H1 (cell line): ENCODE measurements around the gene CADM2. TPM values are rescaled to one million over a fixed set of nuclear protein-coding genes. Genes with fewer than 3 reads are reported as not detected.

Experiments used
- CTCF ChIA-PET: fragments of 300-600 bp; sonication (Branson Sonifier 250); formaldehyde crosslinking; loops from one replicate; lab custom pipeline; 2021; ENCODE audit not compliant: partially characterized antibody; lab: Charles Lee
- POLR2A ChIA-PET: fragments of 300-600 bp; sonication (Branson Sonifier 250); formaldehyde crosslinking; loops from one replicate; lab custom pipeline; 2021; ENCODE audit warnings: inconsistent platforms; ENCODE audit not compliant: partially characterized antibody; lab: Charles Lee
- DNase-seq, 2 experiments: peaks; one replicate each; pipeline versions ENCODE4 v3.0.0 to v3.0.0-alpha.2; 2010 to 2022; ENCODE audit warnings: low spot score in 2 of 2, low read depth in 1 of 2, mixed read lengths in 1 of 2
- FAIRE-seq: peaks from 2 replicates; lab custom pipeline; 2011; peaks lifted over from hg19 to GRCh38; lab: Jason Lieb, UNC
- H2AFZ ChIP-seq: 2 replicates; pipeline ENCODE4 v1.8.1; 2012; ENCODE audit warnings: low read length, inconsistent platforms
- H2AK5ac ChIP-seq: 2 replicates; pipeline ENCODE4 v1.6.1; 2013; ENCODE audit warnings: low read depth, low read length
- H2BK120ac ChIP-seq: replicated peaks from 2 replicates; pipeline ENCODE3; 2013; ENCODE audit warnings: low read depth, low read length, inconsistent platforms
- H2BK12ac ChIP-seq: 2 replicates; pipeline ENCODE4 v1.6.1; 2013; ENCODE audit warnings: low read depth, low read length
- H2BK15ac ChIP-seq: 2 replicates; pipeline ENCODE4 v1.6.1; 2013; ENCODE audit warnings: low read length
- H2BK20ac ChIP-seq: 2 replicates; pipeline ENCODE4 v1.6.1; 2013; ENCODE audit warnings: low read length
- H2BK5ac ChIP-seq: 2 replicates; pipeline ENCODE4 v1.6.1; 2013; ENCODE audit warnings: low read depth, low read length
- H3K14ac ChIP-seq: 2 replicates; pipeline ENCODE4 v1.6.1; 2013; ENCODE audit warnings: inconsistent platforms; ENCODE audit not compliant: insufficient read length
- H3K18ac ChIP-seq: 2 replicates; pipeline ENCODE4 v1.6.1; 2013; ENCODE audit warnings: low read length; ENCODE audit errors: extremely low read depth
- H3K23ac ChIP-seq: 2 replicates; pipeline ENCODE4 v1.6.1; 2013; ENCODE audit warnings: inconsistent platforms; ENCODE audit not compliant: insufficient read length
- H3K23me2 ChIP-seq: 2 replicates; pipeline ENCODE4 v1.6.1; 2013; ENCODE audit warnings: low read depth, low read length
- H3K27ac ChIP-seq: 2 replicates; pipeline ENCODE4 v1.6.1; 2011; ENCODE audit warnings: low read depth, low read length, inconsistent platforms
- H3K27me3 ChIP-seq, 4 experiments: replicated peaks in 1 of 4; 1 replicate in 1 of 4; 2 replicates in 3 of 4; pipeline versions ENCODE4 v1.6.1 to v1.8.1; 2011 to 2013; ENCODE audit warnings: low read length in 3 of 4, mild to moderate bottlenecking in 3 of 4, inconsistent platforms in 2 of 4, mixed read lengths in 2 of 4, moderate library complexity in 1 of 4; ENCODE audit not compliant: control insufficient read depth in 3 of 4, insufficient read depth in 3 of 4; ENCODE audit errors: extremely low read depth in 1 of 4
- H3K36me3 ChIP-seq, 4 experiments: 2 replicates each; pipeline versions ENCODE4 v1.6.1 to v1.8.1; 2011 to 2013; ENCODE audit warnings: mild to moderate bottlenecking in 4 of 4, low read length in 3 of 4, moderate library complexity in 2 of 4, control low read depth in 1 of 4, inconsistent platforms in 1 of 4; ENCODE audit not compliant: insufficient read depth in 4 of 4, control insufficient read depth in 2 of 4
- H3K4ac ChIP-seq: replicated peaks from 2 replicates; pipeline ENCODE3; 2013; ENCODE audit warnings: low read length, low read depth, mixed read lengths, inconsistent platforms; ENCODE audit not compliant: insufficient read length
- H3K4me1 ChIP-seq, 4 experiments: replicated peaks in 1 of 4; 1 replicate in 1 of 4; 2 replicates in 3 of 4; pipeline versions ENCODE4 v1.6.1 to v1.8.1; 2011 to 2013; ENCODE audit warnings: low read length in 3 of 4, inconsistent platforms in 2 of 4, mixed read lengths in 1 of 4; ENCODE audit not compliant: insufficient read depth in 4 of 4, control insufficient read depth in 3 of 4
- H3K4me2 ChIP-seq, 2 experiments: 2 replicates each; pipeline versions ENCODE4 v1.6.1 to v1.8.1; 2011 to 2013; ENCODE audit warnings: low read depth in 2 of 2, low read length in 2 of 2, control low read depth in 1 of 2, inconsistent platforms in 1 of 2, mild to moderate bottlenecking in 1 of 2; ENCODE audit not compliant: insufficient read depth in 1 of 2
- H3K4me3 ChIP-seq, 4 experiments: fragments of 200-600, 300-600 bp in 1 of 4; sonication (generic), shearing (Covaris generic), sonication (Bioruptor Twin) in 1 of 4; 2 replicates each; pipeline versions ENCODE4 v1.5.1 to v1.8.1; 2011 to 2016; ENCODE audit warnings: low read length in 4 of 4, low read depth in 3 of 4, control low read depth in 2 of 4, inconsistent platforms in 2 of 4, mild to moderate bottlenecking in 2 of 4, mixed read lengths in 1 of 4, moderate library complexity in 1 of 4; ENCODE audit not compliant: insufficient read depth in 2 of 4; ENCODE audit errors: extremely low read depth in 1 of 4
- H3K56ac ChIP-seq: replicated peaks from 2 replicates; pipeline ENCODE3; 2013; ENCODE audit warnings: low read depth, mild to moderate bottlenecking, mixed read lengths, low read length, inconsistent platforms; ENCODE audit not compliant: insufficient read length
- H3K79me1 ChIP-seq: 2 replicates; pipeline ENCODE4 v1.6.1; 2013; ENCODE audit warnings: low read depth, low read length, control low read depth
- H3K79me2 ChIP-seq, 2 experiments: 2 replicates each; pipeline versions ENCODE4 v1.6.1 to v1.8.1; 2012 to 2013; ENCODE audit warnings: low read length in 2 of 2, mild to moderate bottlenecking in 2 of 2, inconsistent platforms in 1 of 2; ENCODE audit not compliant: insufficient read depth in 2 of 2, control insufficient read depth in 1 of 2
- H3K9ac ChIP-seq, 4 experiments: replicated peaks in 1 of 4; 1 replicate in 1 of 4; 2 replicates in 3 of 4; pipeline versions ENCODE4 v1.6.1 to v1.8.1; 2011 to 2013; ENCODE audit warnings: low read depth in 3 of 4, low read length in 3 of 4, control low read depth in 2 of 4, mild to moderate bottlenecking in 2 of 4, moderate library complexity in 2 of 4, inconsistent platforms in 1 of 4; ENCODE audit errors: extremely low read depth in 1 of 4
- H3K9me3 ChIP-seq, 2 experiments: 2 replicates each; pipeline versions ENCODE4 v1.6.1 to v1.8.1; 2012 to 2013; ENCODE audit warnings: mild to moderate bottlenecking in 2 of 2, moderate library complexity in 2 of 2, control low read depth in 1 of 2, inconsistent platforms in 1 of 2, low read depth in 1 of 2, low read length in 1 of 2, mixed read lengths in 1 of 2; ENCODE audit not compliant: insufficient read depth in 2 of 2
- H4K20me1 ChIP-seq, 2 experiments: replicated peaks in 1 of 2; 2 replicates each; pipeline versions ENCODE3 to v1.8.1; 2011 to 2013; ENCODE audit warnings: inconsistent platforms in 2 of 2, low read length in 2 of 2, mild to moderate bottlenecking in 1 of 2; ENCODE audit not compliant: insufficient read depth in 2 of 2, control insufficient read depth in 1 of 2
- H4K5ac ChIP-seq: 2 replicates; pipeline ENCODE4 v1.6.1; 2013; ENCODE audit warnings: low read length, low read depth, mixed read lengths, inconsistent platforms; ENCODE audit not compliant: insufficient read length
- H4K8ac ChIP-seq: 2 replicates; pipeline ENCODE4 v1.8.0; 2013; ENCODE audit warnings: mild to moderate bottlenecking, moderate library complexity, low read length, inconsistent platforms; ENCODE audit not compliant: insufficient read depth; ENCODE audit errors: extremely low read depth
- H4K91ac ChIP-seq: replicated peaks from 2 replicates; pipeline ENCODE3; 2013; ENCODE audit warnings: low read length, mixed read lengths, inconsistent platforms; ENCODE audit not compliant: insufficient read length
- CBX8 ChIP-seq: fragments of 300-800, 300-1000 bp; sonication (generic); IDR thresholded peaks from 2 replicates; pipeline ENCODE4 v1.7.1; 2016; ENCODE audit warnings: low read depth, low read length, borderline replicate concordance
- CHD2 ChIP-seq: IDR thresholded peaks from 2 replicates; pipeline ENCODE4 v1.6.1; 2012; ENCODE audit warnings: low read length, improper control_type of control experiment
- MAX ChIP-seq: IDR thresholded peaks from 2 replicates; pipeline ENCODE4 v1.6.1; 2012; ENCODE audit warnings: inconsistent platforms
- SIRT6 ChIP-seq: IDR thresholded peaks from one replicate; pipeline ENCODE4 v1.7.1; 2012; ENCODE audit warnings: low read length, inconsistent platforms
- TAF1 ChIP-seq: IDR thresholded peaks from 2 replicates; pipeline ENCODE4 v1.6.1; 2011; ENCODE audit warnings: mild to moderate bottlenecking, low read depth, low read length
- ZNF274 ChIP-seq: IDR thresholded peaks from 2 replicates; pipeline ENCODE4 v1.7.0; 2012; ENCODE audit warnings: low read length, borderline replicate concordance; ENCODE audit errors: extremely low read depth
- WGBS, 2 experiments: shearing (Covaris generic) in 1 of 2; methylation state at CpG; one replicate each; pipeline versions ENCODE4 v1.1.6 to v1.1.7; 2013 to 2015; ENCODE audit warnings: low lambda C conversion rate in 2 of 2, mixed read lengths in 2 of 2, inconsistent platforms in 1 of 2, low coverage in 1 of 2, missing lambda C conversion rate in 1 of 2; ENCODE audit not compliant: insufficient replicate concordance in 2 of 2, insufficient coverage in 1 of 2, insufficient read length in 1 of 2; ENCODE audit errors: extremely low coverage in 1 of 2, missing lambda C conversion rate in 1 of 2; 5-methylcytosine and 5-hydroxymethylcytosine counted together
- polyA plus RNA-seq, 7 experiments: library from polyadenylated mRNA; depleted of rRNA in 3 of 7; stranded (reverse) in 5 of 7; unstranded in 2 of 7; fragments of >200 nt in 5 of 7; fragments of 200-250 nt in 2 of 7; gene quantifications; 1 replicate in 5 of 7; 2 replicates in 1 of 7; 4 replicates in 1 of 7; pipeline versions ENCODE4 v1.2.1 to v1.2.3, GENCODE V29; 2011 to 2013; ENCODE audit warnings: missing spikeins in 2 of 7, mixed read lengths in 2 of 7
- total RNA-seq: library from RNA; stranded (reverse); fragmentation: NEBNext Ultra II Directional; extraction: Animal tissue kit (Norgen Biotek cat#: 25700); gene quantifications from 2 replicates; pipeline ENCODE4 v1.2.1, GENCODE V29; 2021

CADM2 gene
- total and polyA plus RNA-seq, 2 of the 8 experiments (the other 6 are each of a cell fraction or from before 2014, with no cell fraction given) = 14.9 to 20.9 TPM

GRCh38 chr3:85321892-85322291 lies 363.1 kb downstream of the CADM2 start:
- no peak for FAIRE-seq
- no peak overlapping the region for H2BK120ac ChIP-seq
- no peaks in the 10 kb centered on the region for H3K27me3 ChIP-seq
- H3K36me3 ChIP-seq = no peaks in the 10 kb centered on the region
- H3K79me1 ChIP-seq = no peaks in the 10 kb centered on the region
- H4K5ac ChIP-seq = no peak overlapping the region
- no peak overlapping the region for H3K27ac ChIP-seq
- CTCF ChIA-PET = no interaction called here
- DNase-seq = no peak
- no peak overlapping the region for H2BK15ac ChIP-seq
- H3K4me3 ChIP-seq = no peak overlapping the region
- H4K91ac ChIP-seq = no peak overlapping the region
- no peak overlapping the region for H3K14ac ChIP-seq
- WGBS, 2 experiments = 86% methylated on average over 3 of the region's 3 CpGs; no CpG with 5 or more reads in 1 of the 2 experiments
- H3K4me1 ChIP-seq = no peaks in the 10 kb centered on the region
- no peak overlapping the region for H3K18ac ChIP-seq
- H2BK5ac ChIP-seq = no peak overlapping the region
- no peak overlapping the region for H2BK12ac ChIP-seq
- H3K9ac ChIP-seq = no peak overlapping the region
- H2AK5ac ChIP-seq = no peak overlapping the region
- no peaks in the 10 kb centered on the region for H3K9me3 ChIP-seq
- H3K79me2 ChIP-seq = no peaks in the 10 kb centered on the region
- no peak overlapping the region for H3K56ac ChIP-seq
- TF ChIP-seq ZNF274 (no peak), SIRT6 (no peak), TAF1 (no peak), CHD2 (no peak), CBX8 (no peak), MAX (no peak)
- TF ChIP-seq, all 59 proteins: peak for 0
- Histone ChIP-seq H3K4ac (no peak overlapping the region), H3K23me2 (no peaks in the 10 kb centered on the region), H3K23ac (no peak overlapping the region), H2AFZ (no peak overlapping the region), H4K20me1 (no peaks in the 10 kb centered on the region), H4K8ac (no peak overlapping the region), H2BK20ac (no peak overlapping the region), H3K4me2 (no peak overlapping the region)
- POLR2A ChIA-PET = no interaction called here
